Loucy (cell line): Measurements from ENCODE around the gene ABCA5.

Source experiments
- EZH2phosphoT487 ChIP-seq: fragments of 200-600 bp; IDR thresholded peaks from 2 replicates; pipeline ENCODE4 v1.6.1; 2018; ENCODE audit warnings: antibody characterized with exemption, mild to moderate bottlenecking, moderate library complexity, borderline replicate concordance
- TF ChIP-seq, protein P1 (sequence below): fragments of 200-600 bp; sonication (generic); conservative IDR thresholded peaks from 2 replicates; pipeline ENCODE4 v1.5.1; 2014; ENCODE audit warnings: mild to moderate bottlenecking, antibody characterized with exemption, low read length

GRCh38 chr17:69231521-69231920 is 95.4 kb downstream of the ABCA5 start:
- TF ChIP-seq, protein P1, sequence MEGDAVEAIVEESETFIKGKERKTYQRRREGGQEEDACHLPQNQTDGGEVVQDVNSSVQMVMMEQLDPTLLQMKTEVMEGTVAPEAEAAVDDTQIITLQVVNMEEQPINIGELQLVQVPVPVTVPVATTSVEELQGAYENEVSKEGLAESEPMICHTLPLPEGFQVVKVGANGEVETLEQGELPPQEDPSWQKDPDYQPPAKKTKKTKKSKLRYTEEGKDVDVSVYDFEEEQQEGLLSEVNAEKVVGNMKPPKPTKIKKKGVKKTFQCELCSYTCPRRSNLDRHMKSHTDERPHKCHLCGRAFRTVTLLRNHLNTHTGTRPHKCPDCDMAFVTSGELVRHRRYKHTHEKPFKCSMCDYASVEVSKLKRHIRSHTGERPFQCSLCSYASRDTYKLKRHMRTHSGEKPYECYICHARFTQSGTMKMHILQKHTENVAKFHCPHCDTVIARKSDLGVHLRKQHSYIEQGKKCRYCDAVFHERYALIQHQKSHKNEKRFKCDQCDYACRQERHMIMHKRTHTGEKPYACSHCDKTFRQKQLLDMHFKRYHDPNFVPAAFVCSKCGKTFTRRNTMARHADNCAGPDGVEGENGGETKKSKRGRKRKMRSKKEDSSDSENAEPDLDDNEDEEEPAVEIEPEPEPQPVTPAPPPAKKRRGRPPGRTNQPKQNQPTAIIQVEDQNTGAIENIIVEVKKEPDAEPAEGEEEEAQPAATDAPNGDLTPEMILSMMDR: no peak
- no peak for TF ChIP-seq EZH2phosphoT487
